PC-9 (cell line): Measurements from ENCODE around the gene UNC13D.

ENCODE experiments used
- CTCF ChIP-seq: fragments of 200-600 bp; sonication (generic); conservative IDR thresholded peaks from 2 replicates; pipeline ENCODE4 v1.6.1; 2017; ENCODE audit warnings: mixed run types, antibody characterized with exemption, mild to moderate bottlenecking, moderate library complexity
- EZH2 ChIP-seq: fragments of 200-600 bp; sonication (generic); IDR thresholded peaks from 2 replicates; pipeline ENCODE4 v1.8.0; 2017; ENCODE audit warnings: antibody characterized with exemption, low read depth

- no peak for TF ChIP-seq EZH2
- TF ChIP-seq CTCF, result no peak
Measured at GRCh38 chr17:75828741-75829140, 15.5 kb downstream of the UNC13D start.
